Astrocyte (in vitro differentiated cells and primary cell): ENCODE results near the gene RNF123. TPM values are rescaled to one million over a fixed set of nuclear protein-coding genes. Genes with fewer than 3 reads are reported as not detected.
A peak's percentile ranks its signal among the peaks of the same experiment; 100 is the strongest.

ENCODE experiments used
- DNase-seq: peaks from one replicate; pipeline ENCODE4 v3.0.0-alpha.2; 2010; ENCODE audit warnings: low read depth
- FAIRE-seq: peaks from 2 replicates; lab custom pipeline; 2011; peaks lifted over from hg19 to GRCh38; lab: Jason Lieb, UNC
- H2AFZ ChIP-seq: 2 replicates; pipeline ENCODE4 v1.6.0; 2012; ENCODE audit warnings: low read depth, low read length, inconsistent platforms
- H3K27ac ChIP-seq: 2 replicates; pipeline ENCODE4 v1.5.1; 2011; ENCODE audit warnings: low read depth, low read length, inconsistent platforms
- H3K27me3 ChIP-seq: 2 replicates; pipeline ENCODE4 v1.6.0; 2011; ENCODE audit warnings: low read length, inconsistent platforms; ENCODE audit not compliant: insufficient read depth
- H3K36me3 ChIP-seq: 2 replicates; pipeline ENCODE4 v1.5.1; 2011; ENCODE audit warnings: low read length, inconsistent platforms; ENCODE audit not compliant: insufficient read depth
- H3K4me1 ChIP-seq: 2 replicates; pipeline ENCODE4 v1.5.1; 2011; ENCODE audit warnings: low read length, inconsistent platforms; ENCODE audit not compliant: insufficient read depth
- H3K4me2 ChIP-seq: 2 replicates; pipeline ENCODE4 v1.6.0; 2012; ENCODE audit warnings: low read length, inconsistent platforms
- H3K4me3 ChIP-seq: 2 replicates; pipeline ENCODE4 v1.5.1; 2011; ENCODE audit warnings: low read depth, mild to moderate bottlenecking, low read length, inconsistent platforms; ENCODE audit not compliant: insufficient read depth
- H3K79me2 ChIP-seq: 2 replicates; pipeline ENCODE4 v1.6.0; 2012; ENCODE audit warnings: mild to moderate bottlenecking, low read length, inconsistent platforms; ENCODE audit not compliant: insufficient read depth
- H3K9ac ChIP-seq: 2 replicates; pipeline ENCODE4 v1.6.0; 2012; ENCODE audit warnings: mild to moderate bottlenecking, low read length, inconsistent platforms
- H3K9me3 ChIP-seq: 2 replicates; pipeline ENCODE4 v1.5.1; 2012; ENCODE audit warnings: low read depth, mild to moderate bottlenecking, low read length, inconsistent platforms; ENCODE audit not compliant: insufficient read depth
- H4K20me1 ChIP-seq: 2 replicates; pipeline ENCODE4 v1.6.0; 2012; ENCODE audit warnings: low read length, inconsistent platforms; ENCODE audit not compliant: insufficient read depth
- H3K27ac Mint-ChIP-seq: one replicate; pipeline ENCODE4 v1.8.0; 2021; ENCODE audit warnings: mild to moderate bottlenecking, mixed read lengths; ENCODE audit not compliant: unreplicated experiment
- H3K27me3 Mint-ChIP-seq: one replicate; pipeline ENCODE4 v1.8.0; 2021; ENCODE audit warnings: low read depth, mixed read lengths; ENCODE audit not compliant: unreplicated experiment
- H3K36me3 Mint-ChIP-seq: one replicate; pipeline ENCODE4 v1.8.0; 2021; ENCODE audit warnings: low read depth, mixed read lengths; ENCODE audit not compliant: unreplicated experiment
- H3K4me1 Mint-ChIP-seq: one replicate; pipeline ENCODE4 v1.8.0; 2021; ENCODE audit warnings: low read depth, mixed read lengths; ENCODE audit not compliant: unreplicated experiment
- H3K4me3 Mint-ChIP-seq: one replicate; pipeline ENCODE4 v1.8.0; 2021; ENCODE audit warnings: mild to moderate bottlenecking, moderate library complexity, mixed read lengths; ENCODE audit not compliant: unreplicated experiment
- H3K9me3 Mint-ChIP-seq: one replicate; pipeline ENCODE4 v1.8.0; 2021; ENCODE audit warnings: mild to moderate bottlenecking, mixed read lengths; ENCODE audit not compliant: unreplicated experiment
- CTCF ChIP-seq: IDR thresholded peaks from 2 replicates; pipeline ENCODE4 v1.5.1; 2011; ENCODE audit warnings: low read depth, mild to moderate bottlenecking, inconsistent platforms, low read length, moderate library complexity; ENCODE audit not compliant: insufficient read depth
- EZH2 ChIP-seq: IDR thresholded peaks from 2 replicates; pipeline ENCODE4 v1.6.1; 2012; ENCODE audit warnings: mild to moderate bottlenecking, low read length, inconsistent platforms; ENCODE audit not compliant: insufficient read depth
- total RNA-seq: library from RNA; stranded (reverse); gene quantifications from 2 replicates; pipeline ENCODE4 v1.2.1, GENCODE V29; 2021

The RNF123 gene
- total RNA-seq, 1 donor from 2014 or later: 40.9 TPM

GRCh38 chr3:49701388-49702077 lies 12.2 kb downstream of the RNF123 start:
- no peaks in the 10 kb centered on the region for H3K79me2 ChIP-seq
- FAIRE-seq (no peak), DNase-seq (no peak)
- Mint-ChIP-seq H3K36me3 (peaks cover 13% of the 10 kb centered on the region), H3K27ac (no peak overlapping the region), H3K4me1 (no peaks in the 10 kb centered on the region), H3K9me3 (no peaks in the 10 kb centered on the region), H3K4me3 (no peak overlapping the region), H3K27me3 (no peaks in the 10 kb centered on the region)
- no peaks in the 10 kb centered on the region for H3K4me1 ChIP-seq
- no peak overlapping the region for H3K9ac ChIP-seq
- no peaks in the 10 kb centered on the region for H3K36me3 ChIP-seq
- no peaks in the 10 kb centered on the region for H3K9me3 ChIP-seq
- H3K4me3 ChIP-seq: no peak overlapping the region
- no peak overlapping the region for H2AFZ ChIP-seq
- TF ChIP-seq CTCF: peak; percentile 37
- TF ChIP-seq EZH2: no peak
- H4K20me1 ChIP-seq: peaks cover 9% of the 10 kb centered on the region
- no peak overlapping the region for H3K27ac ChIP-seq
- no peaks in the 10 kb centered on the region for H3K27me3 ChIP-seq
- H3K4me2 ChIP-seq: no peak overlapping the region

- H3K27me3 ChIP-seq: no peaks in the 10 kb centered on the region
- no peak for DNase-seq
- H3K27ac Mint-ChIP-seq: no peak overlapping the region
- TF ChIP-seq CTCF: no peak
- no peak for TF ChIP-seq EZH2
- H3K36me3 ChIP-seq: no peaks in the 10 kb centered on the region
- peaks cover 6% of the 10 kb centered on the region for H4K20me1 ChIP-seq
- no peaks in the 10 kb centered on the region for H3K9me3 ChIP-seq
- no peak overlapping the region for H3K4me2 ChIP-seq
- no peaks in the 10 kb centered on the region for H3K9me3 Mint-ChIP-seq
- no peak overlapping the region for H2AFZ ChIP-seq
- H3K4me3 Mint-ChIP-seq: no peak overlapping the region
- no peak overlapping the region for H3K9ac ChIP-seq
- FAIRE-seq: no peak
- peaks cover 7% of the 10 kb centered on the region for H3K4me1 Mint-ChIP-seq
- H3K27ac ChIP-seq: no peak overlapping the region
- H3K4me3 ChIP-seq: no peak overlapping the region
- H3K4me1 ChIP-seq: no peaks in the 10 kb centered on the region
- no peaks in the 10 kb centered on the region for H3K27me3 Mint-ChIP-seq
- no peaks in the 10 kb centered on the region for H3K79me2 ChIP-seq
- peaks cover 14% of the 10 kb centered on the region for H3K36me3 Mint-ChIP-seq
Measured at GRCh38 chr3:49702672-49703071, 13.3 kb downstream of the RNF123 start.

GRCh38 chr3:49703443-49703927 lies 14.1 kb downstream of the RNF123 start:
- Histone ChIP-seq H3K27me3 (no peaks in the 10 kb centered on the region), H3K27ac (no peak overlapping the region), H3K9ac (no peak overlapping the region), H4K20me1 (peaks cover 9% of the 10 kb centered on the region), H3K4me3 (no peak overlapping the region), H3K36me3 (no peaks in the 10 kb centered on the region), H3K9me3 (no peaks in the 10 kb centered on the region), H3K4me2 (no peak overlapping the region), H3K4me1 (no peaks in the 10 kb centered on the region), H3K79me2 (no peaks in the 10 kb centered on the region), H2AFZ (no peak overlapping the region)
- peak; percentile 63 for TF ChIP-seq CTCF
- TF ChIP-seq EZH2: no peak
- no peak overlapping the region for H3K27ac Mint-ChIP-seq
- FAIRE-seq (no peak), DNase-seq (no peak)
- H3K4me1 Mint-ChIP-seq: peaks cover 8% of the 10 kb centered on the region
- H3K27me3 Mint-ChIP-seq: no peaks in the 10 kb centered on the region
- no peaks in the 10 kb centered on the region for H3K9me3 Mint-ChIP-seq
- H3K4me3 Mint-ChIP-seq: no peak overlapping the region
- H3K36me3 Mint-ChIP-seq: peaks cover 14% of the 10 kb centered on the region
